ENCODE measurements around the gene MMP28. TPM values are rescaled to one million over a fixed set of nuclear protein-coding genes. Genes with fewer than 3 reads are reported as not detected.

The MMP28 gene
- total RNA-seq, 3 donors from 2014 or later = 5.6 to 25.6 (median 12.3) TPM

GRCh38 chr17:35797918-35798317, 2.5 kb upstream of the MMP28 start:
- TF ChIP-seq, protein P1, sequence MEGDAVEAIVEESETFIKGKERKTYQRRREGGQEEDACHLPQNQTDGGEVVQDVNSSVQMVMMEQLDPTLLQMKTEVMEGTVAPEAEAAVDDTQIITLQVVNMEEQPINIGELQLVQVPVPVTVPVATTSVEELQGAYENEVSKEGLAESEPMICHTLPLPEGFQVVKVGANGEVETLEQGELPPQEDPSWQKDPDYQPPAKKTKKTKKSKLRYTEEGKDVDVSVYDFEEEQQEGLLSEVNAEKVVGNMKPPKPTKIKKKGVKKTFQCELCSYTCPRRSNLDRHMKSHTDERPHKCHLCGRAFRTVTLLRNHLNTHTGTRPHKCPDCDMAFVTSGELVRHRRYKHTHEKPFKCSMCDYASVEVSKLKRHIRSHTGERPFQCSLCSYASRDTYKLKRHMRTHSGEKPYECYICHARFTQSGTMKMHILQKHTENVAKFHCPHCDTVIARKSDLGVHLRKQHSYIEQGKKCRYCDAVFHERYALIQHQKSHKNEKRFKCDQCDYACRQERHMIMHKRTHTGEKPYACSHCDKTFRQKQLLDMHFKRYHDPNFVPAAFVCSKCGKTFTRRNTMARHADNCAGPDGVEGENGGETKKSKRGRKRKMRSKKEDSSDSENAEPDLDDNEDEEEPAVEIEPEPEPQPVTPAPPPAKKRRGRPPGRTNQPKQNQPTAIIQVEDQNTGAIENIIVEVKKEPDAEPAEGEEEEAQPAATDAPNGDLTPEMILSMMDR (IDR thresholded peaks at IDR 0.05) = no peak
- TF ChIP-seq POLR2AphosphoS5 (IDR thresholded peaks at IDR 0.05) (no peak), POLR2A (IDR thresholded peaks at IDR 0.05) (no peak)
- peaks cover 0 to 4% of the 10 kb centered on the region in 2 donors for H3K27me3 ChIP-seq
- H3K36me3 ChIP-seq = no peaks in the 10 kb centered on the region
- peaks cover 6% of the 10 kb centered on the region in 2 donors for H3K4me1 ChIP-seq
- no peak overlapping the region for H3K27ac ChIP-seq
- no peak overlapping the region for H3K4me3 ChIP-seq
- DNase-seq (ENCODE audit: low spot score in 2 of 2) = no peak
- no peaks in the 10 kb centered on the region for H3K9me3 ChIP-seq
- intact Hi-C loops (cut with DNase I; ENCODE audit: low total_unique reads) = no loop called here

DNA sequence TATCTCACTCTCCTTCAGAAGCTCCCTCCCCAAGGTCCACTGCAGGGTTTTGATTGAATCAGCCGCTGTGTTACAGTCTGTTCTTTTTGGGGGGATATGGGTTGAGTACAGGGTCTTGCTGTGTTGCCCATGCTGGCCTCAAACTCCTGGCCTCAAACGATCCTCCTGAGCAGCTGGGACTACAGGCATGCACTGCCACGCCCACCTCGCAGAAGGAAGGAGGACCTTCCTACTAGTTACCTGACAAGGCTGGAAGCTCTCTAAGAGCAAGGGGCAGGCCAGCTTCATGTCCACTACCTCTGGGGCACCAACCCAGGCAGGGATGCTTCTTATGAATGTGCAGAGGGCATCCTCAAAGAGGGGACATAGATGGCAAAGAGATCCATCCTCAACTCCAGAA, 1.9 kb upstream of the MMP28 start:
- peaks cover 6% of the 10 kb centered on the region in 2 donors for H3K4me1 ChIP-seq
- H3K27ac ChIP-seq = no peak overlapping the region
- H3K27me3 ChIP-seq = peaks cover 0 to 7% of the 10 kb centered on the region in 2 donors
- H3K4me3 ChIP-seq = no peak overlapping the region
- no peaks in the 10 kb centered on the region for H3K36me3 ChIP-seq
- TF ChIP-seq, protein P1 (IDR thresholded peaks at IDR 0.05) = no peak
- TF ChIP-seq POLR2A (IDR thresholded peaks at IDR 0.05) (no peak), POLR2AphosphoS5 (IDR thresholded peaks at IDR 0.05) (no peak)
- DNase-seq (ENCODE audit: low spot score in 2 of 2) = no peak
- intact Hi-C loops (cut with DNase I; ENCODE audit: low total_unique reads) = no loop called here
- H3K9me3 ChIP-seq = no peaks in the 10 kb centered on the region

DNA sequence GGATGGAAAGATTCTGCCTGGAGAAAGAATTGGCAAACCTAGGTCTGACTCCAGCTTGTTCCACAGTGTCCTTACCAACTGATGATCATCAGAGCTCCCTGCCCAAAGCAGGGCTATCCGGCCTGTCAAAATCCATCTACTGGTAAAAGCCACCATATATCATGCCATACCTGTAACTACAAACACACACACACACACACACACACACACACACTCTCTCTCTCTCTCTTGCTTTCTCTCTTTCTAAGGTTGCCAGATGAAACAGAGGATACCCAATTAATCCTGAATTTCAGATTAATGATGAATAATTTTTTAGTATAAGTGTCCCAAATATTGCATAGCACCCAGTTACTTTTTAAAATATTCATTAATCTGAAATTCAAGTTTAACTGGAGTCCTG, 1.5 kb upstream of the MMP28 start:
- no peaks in the 10 kb centered on the region for H3K9me3 ChIP-seq
- peaks cover 6% of the 10 kb centered on the region in 2 donors for H3K4me1 ChIP-seq
- H3K36me3 ChIP-seq = no peaks in the 10 kb centered on the region
- no peak overlapping the region for H3K4me3 ChIP-seq
- no peak for TF ChIP-seq POLR2A (IDR thresholded peaks at IDR 0.05)
- no peak for TF ChIP-seq POLR2AphosphoS5 (IDR thresholded peaks at IDR 0.05)
- TF ChIP-seq, protein P1 (IDR thresholded peaks at IDR 0.05) = no peak
- no peak overlapping the region for H3K27ac ChIP-seq
- peaks cover 0 to 7% of the 10 kb centered on the region in 2 donors for H3K27me3 ChIP-seq
- intact Hi-C loops (cut with DNase I; ENCODE audit: low total_unique reads) = no loop called here
- no peak for DNase-seq (ENCODE audit: low spot score in 2 of 2)

DNA sequence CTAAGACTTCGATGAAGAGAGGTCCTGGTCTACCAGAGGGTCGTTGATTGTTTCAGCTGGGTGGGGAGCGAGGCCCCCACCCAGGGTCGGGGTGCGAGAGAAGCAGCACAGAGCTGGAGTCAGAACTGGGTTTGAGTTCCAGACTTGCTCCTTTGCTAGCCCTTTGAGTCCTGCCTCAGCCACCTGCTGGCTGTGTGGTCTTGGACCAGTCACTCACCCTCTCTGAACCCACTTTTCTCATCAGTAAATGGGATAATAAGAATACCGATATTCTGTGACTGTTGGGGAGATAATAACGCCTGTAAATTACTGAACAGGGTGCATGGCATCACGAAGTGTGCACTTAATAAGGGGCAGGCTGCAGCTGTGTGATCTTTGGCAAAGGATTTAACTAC, 427 bp upstream of the MMP28 start:
- Histone ChIP-seq H3K9me3 (no peaks in the 10 kb centered on the region), H3K27ac (no peak overlapping the region), H3K4me1 (peaks cover 6% of the 10 kb centered on the region in 2 donors), H3K36me3 (no peaks in the 10 kb centered on the region), H3K27me3 (peaks cover 0 to 7% of the 10 kb centered on the region in 2 donors), H3K4me3 (peak overlapping the region; percentile 57 to 73 (median 64))
- intact Hi-C loops (cut with DNase I; ENCODE audit: low total_unique reads) = no loop called here
- DNase-seq (ENCODE audit: low spot score in 2 of 2) = no peak
- TF ChIP-seq POLR2A (IDR thresholded peaks at IDR 0.05) (no peak), POLR2AphosphoS5 (IDR thresholded peaks at IDR 0.05) (no peak)
- TF ChIP-seq, protein P1 (IDR thresholded peaks at IDR 0.05) = no peak

DNA sequence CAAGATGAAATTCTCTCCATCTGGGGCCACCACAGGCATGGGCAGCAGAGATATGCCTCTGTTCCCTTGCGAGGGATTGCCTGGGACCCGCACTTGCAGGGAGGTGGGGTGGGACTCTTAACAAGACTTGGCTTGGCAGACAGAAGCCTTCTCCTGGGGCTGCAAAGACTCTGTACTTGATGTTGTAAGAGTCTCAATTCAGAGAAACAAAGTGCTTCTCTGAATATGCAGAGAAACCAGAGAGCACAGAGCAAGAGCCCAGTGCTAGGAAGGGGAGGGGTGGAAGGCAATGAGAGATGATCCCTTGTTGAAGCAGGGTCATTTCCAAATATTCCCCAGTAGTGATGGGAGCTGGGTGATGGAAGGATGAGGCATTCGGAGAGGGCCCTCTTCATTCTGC, 2.2 kb downstream of the MMP28 start:
- peaks cover 0 to 6% of the 10 kb centered on the region in 2 donors for H3K4me1 ChIP-seq
- no peak overlapping the region for H3K4me3 ChIP-seq
- TF ChIP-seq POLR2A (IDR thresholded peaks at IDR 0.05) (no peak), POLR2AphosphoS5 (IDR thresholded peaks at IDR 0.05) (no peak)
- TF ChIP-seq, protein P1 (IDR thresholded peaks at IDR 0.05) = no peak
- H3K27me3 ChIP-seq = peaks cover 0 to 7% of the 10 kb centered on the region in 2 donors
- no peaks in the 10 kb centered on the region for H3K36me3 ChIP-seq
- no peaks in the 10 kb centered on the region for H3K9me3 ChIP-seq
- no peak for DNase-seq (ENCODE audit: low spot score in 2 of 2)
- intact Hi-C loops (cut with DNase I; ENCODE audit: low total_unique reads) = no loop called here
- no peak overlapping the region for H3K27ac ChIP-seq

Data from breast epithelium (tissue), 4 donors.